HG03558 (cell line): ENCODE results near the gene PHLDB2.
A peak's percentile ranks its signal among the peaks of the same experiment; 100 is the strongest.

Source experiments
- ATAC-seq: cut with Tn5 transposase; IDR thresholded peaks from one replicate; pipeline ENCODE4 v1.9.1; 2021; ENCODE audit warnings: moderate number of reproducible peaks; ENCODE audit not compliant: unreplicated experiment; ENCODE audit errors: extremely low read depth

PHLDB2 gene

DNA sequence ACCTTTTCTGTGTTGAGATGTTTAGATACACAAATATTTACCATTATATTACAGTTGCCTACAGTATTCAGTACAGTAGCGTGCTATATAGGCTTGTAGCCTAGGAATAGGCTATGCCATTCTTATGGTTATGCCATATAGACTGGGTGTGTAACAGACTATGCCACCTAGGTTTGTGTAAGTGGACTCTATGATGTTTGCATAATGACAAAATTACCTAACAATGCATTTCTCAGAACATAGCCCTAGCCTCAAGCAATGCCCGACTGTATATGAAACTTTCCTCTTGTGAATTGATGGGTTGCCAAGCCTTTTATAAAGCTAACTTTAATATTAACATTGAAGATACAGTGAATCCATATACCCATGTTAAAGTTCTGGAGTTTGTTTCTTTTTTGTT lies 10.3 kb upstream of the PHLDB2 start:
- ATAC-seq = no peak

DNA sequence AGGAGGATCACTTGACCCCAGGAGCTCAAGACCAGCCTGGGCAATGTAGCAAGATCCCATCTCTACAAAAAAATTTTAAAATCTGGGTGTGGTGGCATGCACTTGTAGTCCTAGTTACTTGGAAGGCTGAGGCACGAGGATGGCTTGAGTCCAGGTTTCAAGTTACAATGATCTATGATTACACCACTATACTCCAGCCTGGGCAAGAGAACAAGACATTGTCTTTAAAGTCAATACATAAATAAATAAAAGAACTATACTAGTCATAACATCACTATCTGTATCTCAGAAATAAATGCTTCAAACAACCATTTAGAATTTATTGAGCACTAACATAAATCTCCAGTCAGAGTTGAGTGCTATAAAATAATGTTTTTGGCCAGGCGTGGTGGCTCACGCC lies 8.5 kb upstream of the PHLDB2 start:
- no peak for ATAC-seq

DNA sequence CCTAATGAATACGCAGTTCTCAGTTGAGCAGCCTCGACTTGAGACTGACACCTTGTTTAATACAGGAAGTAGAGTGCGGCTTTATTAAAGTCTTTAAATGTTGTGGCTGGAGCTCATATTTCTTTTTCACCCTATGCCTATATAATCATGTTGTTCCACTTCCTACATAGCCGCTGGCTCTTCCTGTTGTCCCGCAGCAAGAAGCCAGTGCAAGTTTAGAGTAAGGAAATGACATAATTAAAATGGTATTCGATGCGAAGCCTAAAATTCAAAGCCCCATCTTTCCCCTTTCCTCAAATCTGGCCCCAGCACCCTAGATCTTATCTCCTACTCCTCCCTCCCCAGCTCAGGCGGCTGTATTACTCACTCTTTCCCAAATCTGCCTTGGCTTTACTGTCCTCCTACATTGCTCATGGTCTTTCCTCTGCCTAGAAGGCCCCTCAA lies 7.5 kb upstream of the PHLDB2 start:
- no peak for ATAC-seq

DNA sequence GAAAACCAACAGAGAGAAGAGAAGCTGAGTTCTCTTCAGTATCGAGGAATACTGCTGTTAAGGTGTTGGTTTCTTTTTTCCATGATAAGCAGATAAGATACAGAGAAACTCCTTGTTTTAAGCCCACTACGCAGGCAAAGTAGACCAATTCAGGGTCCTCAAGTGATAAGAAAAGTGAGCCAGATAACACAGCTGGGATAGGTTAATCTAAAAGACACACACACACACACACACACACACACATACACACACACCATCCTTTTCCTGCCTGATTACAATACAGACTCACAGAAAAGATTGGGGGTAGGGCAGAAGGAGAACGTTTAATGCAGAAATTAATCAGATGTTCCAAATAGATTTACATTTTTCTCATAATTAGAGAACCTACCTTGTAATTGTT lies 6.5 kb upstream of the PHLDB2 start:
- no peak for ATAC-seq

DNA sequence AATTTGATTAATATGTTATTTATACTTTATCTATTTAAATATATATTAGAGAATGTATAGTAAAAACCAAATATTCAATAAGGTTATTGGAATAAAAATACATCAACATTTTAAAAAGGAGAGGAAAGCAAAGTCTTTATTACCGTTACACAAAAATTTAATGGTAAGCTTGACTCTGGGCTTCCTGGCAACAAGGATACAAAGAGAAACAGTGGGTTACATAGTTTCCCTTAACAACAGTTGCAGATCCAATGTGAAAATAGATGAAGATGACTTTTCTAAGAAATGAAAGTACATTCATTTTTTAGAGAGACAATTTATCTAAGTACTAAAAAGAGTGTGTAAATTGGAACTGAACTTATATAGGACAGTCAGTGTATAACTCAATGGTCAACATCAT lies 6.0 kb upstream of the PHLDB2 start:
- no peak for ATAC-seq

DNA sequence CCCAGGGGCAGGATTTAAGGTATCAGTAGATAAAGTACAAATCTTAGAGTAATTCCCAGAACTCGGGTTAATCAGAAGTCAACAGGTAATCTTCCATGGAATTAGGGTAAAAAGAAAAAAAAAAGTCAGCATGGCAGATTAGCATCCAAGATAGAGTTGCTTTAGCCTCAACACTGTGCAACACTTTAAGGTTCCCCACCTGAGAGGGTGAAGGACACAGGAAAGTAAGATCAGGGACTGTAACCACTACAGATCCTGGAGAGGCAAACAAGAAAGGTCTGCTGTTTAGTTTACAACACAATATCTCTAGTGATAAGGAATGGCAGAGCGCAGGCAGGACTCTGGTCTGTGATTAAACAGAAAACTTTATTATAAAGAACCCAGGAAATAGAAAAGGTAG lies 4.1 kb upstream of the PHLDB2 start:
- ATAC-seq = no peak

DNA sequence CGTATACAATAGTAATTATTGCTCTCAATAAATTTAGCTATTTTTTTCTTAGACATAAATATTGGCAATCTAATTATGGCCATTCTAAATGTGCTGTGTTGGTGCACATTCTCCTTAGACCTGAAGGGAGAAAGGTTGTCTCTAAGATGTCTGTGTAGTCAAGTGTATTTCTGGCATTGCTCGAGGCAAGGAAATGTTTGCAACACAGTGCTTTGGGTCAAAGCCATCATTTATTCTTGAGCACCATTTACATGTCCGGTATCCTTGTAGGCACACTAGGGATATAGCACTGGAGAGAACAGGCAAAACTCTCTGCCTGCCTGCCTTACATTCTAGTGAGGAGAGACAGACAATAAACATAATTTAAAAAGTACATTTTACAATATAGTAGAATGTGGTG lies 2.6 kb upstream of the PHLDB2 start:
- no peak for ATAC-seq

DNA sequence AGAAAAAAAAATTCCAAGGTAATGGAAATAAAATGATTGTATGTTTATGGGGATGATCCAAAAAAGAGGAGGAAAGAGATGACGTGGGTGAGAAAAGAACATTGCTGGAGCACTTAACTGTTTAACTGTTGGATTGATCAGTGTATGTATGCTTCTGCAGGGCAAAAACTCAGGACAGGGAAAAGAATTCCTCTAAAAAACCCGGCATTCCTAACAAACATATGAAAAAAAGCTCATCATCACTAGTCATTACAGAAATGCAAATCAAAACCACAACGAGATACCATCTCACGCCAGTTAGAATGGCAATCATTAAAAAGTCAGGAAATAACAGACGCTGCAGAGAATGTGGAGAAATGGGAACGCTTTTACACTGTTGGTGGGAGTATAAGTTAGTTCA lies 1.6 kb upstream of the PHLDB2 start:
- no peak for ATAC-seq

DNA sequence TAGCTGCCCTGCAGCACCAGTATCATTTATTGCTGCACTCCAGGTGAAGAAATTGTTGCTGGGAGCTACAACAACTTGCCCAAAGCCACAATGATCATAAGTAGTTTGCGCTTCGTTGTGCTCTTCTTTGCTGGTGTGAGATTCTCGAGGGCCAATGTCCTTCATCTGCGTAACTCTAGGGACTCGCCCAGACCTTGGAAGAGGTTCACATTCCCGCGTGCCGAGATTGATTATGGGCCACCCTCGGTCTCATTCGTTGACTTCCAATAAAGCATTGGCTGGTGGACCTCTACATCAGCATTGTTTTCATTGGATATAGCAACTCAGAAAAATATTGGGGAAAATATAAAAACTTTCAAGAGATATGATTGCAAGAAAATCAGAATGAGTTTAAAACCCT lies 423 bp upstream of the PHLDB2 start:
- no peak for ATAC-seq

DNA sequence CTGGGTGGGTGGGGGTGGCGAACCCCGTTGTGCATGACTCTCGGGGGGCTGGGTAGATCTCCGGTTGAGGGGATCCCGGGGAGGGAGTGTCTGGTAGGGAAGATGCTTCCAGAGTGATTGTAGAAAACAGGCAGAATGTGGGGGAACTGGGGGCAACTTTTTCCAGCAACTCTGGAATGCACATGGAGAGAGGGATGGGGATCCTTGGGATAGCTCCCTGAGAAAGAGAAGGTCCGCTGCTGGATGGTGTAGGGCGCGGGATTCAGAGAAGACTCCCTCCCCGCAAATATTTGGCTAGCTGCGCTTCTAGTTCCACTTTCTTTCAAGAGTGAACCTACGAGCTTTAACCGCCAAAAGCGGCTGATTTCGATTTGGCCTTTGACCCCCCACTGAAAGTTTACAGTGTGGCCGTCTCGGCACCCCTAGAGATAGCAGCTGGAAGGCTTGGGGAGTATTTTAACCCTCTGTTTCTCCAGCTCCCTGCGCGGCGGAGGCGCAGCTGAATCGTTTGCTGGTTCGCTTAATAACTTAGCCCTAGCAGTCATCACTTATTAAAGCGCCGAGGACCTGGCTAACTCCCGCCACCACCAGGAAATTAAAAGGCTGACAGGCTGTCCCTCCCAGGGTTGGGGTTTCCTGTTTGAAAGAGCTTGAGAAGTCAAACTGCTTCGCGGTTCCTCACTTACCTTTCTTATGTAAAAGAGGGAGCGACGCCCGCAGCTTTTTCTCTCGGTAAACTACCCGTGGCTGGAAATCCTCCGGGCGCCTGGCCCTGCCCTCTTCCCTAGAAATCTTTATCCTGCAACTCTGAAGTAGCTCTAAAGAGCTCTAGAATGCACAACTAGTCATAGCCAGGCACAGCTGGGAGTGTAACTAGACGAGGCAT lies 1.2 kb downstream of the PHLDB2 start:
- peak; percentile 86 for ATAC-seq

DNA sequence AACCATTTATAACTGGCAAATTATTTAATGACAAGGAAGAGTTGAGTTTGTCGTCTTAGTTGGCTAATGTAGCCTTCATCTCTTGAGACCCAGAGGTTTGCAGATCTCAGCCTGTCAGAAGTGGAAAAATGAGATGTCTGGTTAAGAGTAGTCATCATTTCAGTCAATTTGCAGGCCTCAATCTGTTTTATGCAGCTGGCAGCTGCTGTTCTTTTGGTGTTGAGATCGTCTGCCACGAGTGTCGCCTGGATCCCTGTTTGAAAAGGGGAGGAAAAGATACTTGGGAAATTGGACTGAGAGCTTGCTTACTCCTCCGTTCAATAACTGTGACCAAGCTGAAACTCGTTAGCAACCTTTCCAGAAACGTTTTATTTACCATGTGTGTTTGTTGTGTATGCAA lies 2.3 kb downstream of the PHLDB2 start:
- no peak for ATAC-seq

DNA sequence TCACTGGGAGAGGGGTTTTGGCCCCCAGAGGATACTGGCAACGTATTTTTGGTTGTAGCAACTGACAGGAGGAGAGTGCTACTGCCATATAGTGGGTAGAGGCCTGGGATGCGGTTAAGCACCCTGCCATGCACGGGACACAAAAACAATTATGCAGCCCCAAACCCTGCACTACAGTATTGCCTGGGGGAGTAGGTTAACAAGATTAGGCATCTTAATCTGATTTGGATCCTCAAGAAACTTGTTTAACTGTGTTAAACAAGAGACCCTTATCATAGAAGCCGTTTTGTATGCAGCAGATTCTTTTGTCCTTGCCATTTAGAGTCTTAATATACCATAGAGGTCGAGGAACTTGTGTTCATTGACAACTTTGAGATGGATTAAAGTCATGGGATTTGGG lies 3.4 kb downstream of the PHLDB2 start:
- ATAC-seq = no peak

DNA sequence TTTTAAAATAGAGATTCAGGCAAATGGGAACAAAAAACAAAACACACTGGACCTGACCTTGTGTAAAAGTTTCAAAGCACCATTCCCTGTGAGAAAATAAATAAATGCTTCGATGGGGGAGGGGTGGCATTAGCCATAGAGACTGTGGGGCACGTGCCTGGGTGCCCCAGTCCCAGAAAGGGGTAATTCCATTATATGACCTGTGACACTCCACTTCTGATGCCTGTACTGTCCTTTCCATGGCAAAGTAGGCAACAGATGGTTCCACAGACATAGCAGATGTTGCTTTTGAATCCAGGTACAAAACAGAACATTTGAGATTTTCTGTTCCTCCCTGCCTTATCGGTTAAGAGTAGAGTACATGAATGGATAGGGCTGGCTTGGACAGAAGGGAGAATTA lies 3.9 kb downstream of the PHLDB2 start:
- ATAC-seq = no peak

DNA sequence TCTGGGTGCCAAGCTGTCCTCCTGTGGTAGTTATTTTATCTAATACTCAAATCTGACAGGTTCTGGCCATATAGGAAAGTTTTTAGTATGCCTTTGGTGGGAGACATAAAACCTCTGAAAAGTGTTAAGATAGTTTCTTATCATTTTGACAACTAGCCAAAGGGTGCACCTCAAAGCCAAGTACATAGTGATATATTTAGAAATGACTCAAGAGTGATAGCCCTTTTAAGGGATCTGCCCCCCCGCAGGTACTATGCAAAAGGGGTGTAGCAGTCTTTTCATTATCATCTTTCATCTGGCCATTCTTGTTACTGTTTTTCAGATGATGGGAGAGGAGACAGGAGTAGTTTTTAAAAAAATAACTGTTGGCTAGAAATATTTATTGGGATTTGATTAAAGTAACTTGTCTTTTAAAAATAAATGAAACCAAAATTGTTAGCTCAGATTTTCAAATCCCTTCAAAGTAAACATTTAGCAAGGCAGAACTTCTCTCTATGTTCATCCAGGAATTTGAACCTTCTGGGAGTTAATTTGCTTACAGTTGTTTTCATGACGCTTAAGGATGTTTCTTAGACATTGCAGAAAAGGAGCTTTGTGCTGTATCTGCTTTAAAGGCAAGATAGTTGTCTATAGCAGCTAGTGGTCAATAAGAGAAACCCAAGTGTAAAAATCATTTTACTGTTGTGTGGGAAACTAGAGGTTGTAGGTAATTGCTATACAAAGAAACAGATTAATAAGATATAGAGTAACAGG lies 5.1 kb downstream of the PHLDB2 start:
- no peak for ATAC-seq

DNA sequence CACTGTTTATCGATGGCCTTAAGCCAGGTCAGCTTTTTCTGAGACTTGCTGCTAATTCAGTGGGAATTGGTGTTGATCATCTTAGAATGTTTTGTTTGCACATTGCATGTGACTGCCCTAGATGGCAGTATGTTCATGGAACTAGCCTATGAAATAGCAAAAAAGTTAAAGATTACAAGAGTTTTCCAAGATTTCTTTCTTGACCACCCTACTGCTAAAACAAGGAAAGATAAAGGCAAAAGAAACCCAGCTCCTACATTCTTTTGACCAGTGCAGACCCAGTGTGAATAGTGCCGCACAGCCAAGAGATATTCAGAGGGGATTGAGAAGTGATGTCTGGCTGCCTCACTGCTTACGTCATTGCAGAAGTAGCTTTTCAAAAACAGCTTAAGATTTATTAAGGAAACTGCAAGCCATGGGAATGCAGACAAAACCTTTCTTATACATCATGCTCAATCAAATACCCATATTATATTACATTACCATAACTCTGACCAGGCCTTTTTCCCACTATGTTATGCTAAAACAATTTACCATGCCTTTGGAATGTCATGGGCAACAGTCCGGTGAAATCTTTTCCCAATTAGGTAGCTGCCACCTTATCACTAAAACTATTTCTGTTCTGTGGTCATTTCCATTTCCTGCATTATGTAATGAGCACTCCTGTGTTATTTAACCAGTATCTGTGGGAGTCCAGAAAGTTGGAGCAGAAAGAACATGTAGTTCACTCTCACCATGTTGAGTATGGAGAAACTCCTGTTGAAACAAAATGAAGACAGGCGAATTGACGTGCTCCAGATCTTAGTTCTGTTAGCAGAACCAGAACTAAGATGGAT lies 6.0 kb downstream of the PHLDB2 start:
- no peak for ATAC-seq

DNA sequence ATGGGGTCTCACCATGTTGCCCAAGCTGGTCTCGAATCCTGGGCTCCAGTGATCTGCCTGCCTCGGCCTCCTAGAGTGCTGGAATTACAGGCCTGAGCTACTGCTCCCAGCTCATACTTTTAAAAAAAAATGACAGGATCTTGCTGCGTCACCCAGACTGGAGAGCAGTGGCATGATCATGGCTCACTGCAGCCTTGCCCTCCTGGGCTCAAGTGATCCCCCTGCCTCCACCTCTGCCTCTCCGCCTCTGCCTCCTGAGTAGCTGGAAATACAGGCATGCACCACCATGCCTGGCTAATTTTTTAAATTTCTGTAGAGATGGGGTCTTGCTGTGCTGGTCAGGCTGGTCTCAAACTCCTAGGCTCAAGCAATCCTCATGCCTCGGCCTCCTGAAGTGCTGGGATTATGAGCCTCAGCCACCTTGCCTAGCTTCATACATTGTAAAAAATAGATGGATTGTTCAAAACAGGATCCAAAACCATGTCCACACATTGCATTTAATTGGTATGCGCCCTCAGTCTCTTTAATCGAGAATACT lies 8.9 kb downstream of the PHLDB2 start:
- no peak for ATAC-seq

DNA sequence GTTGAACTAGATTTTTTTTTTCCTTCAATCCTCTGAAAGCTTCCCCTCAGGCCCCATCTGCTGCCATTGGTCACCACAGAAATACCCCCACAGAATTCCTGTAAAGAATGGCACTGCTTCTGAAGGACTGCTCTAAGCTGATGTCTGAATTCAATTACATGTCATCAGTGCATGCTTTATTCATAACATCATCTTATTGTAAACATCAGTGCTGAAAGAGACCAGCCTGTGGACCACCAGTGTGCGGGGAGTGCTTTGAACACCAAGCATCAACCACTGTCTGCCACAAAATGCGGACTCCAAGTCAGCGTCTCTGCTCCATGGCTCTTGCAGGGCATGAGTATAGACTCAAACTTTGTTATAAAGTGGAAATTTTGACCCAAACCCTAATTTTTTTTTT lies 11.6 kb downstream of the PHLDB2 start:
- no peak for ATAC-seq

DNA sequence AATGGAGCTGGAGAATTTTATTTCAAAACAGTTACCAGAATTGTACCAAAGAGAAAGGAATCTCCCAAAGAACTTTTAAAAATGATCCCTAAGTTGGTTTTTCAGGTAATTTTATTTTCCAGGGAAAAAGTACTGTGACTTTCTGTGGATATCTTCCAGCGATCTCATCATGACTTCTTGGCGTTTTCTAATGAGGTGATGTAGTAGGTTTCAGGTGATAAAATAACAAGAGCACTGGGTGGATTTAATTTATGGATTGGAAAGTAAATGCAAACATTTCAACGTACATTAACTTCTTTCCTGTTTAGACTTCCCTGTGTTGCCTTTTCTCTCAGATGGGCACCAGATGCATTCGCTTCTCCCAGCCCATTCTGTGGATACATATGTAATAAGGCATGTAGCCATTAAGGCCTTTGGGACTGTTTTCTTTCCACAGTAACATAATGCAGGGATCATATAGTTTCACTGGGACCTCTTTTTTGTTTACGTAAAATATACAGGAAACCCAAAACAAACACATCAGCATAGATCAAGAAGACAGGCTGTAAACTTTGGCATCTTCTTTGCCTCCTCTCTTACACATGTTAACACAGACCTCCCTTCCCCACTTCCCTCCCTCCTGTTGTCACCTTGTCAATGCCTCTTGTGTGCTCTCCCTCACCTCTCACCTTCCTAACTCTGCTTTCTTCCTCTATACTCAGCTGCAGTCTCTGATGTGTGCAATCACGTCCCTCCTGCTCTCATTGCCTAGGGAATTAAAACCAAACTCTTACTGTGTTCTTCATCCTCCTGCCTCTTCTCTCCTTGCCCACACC lies 13.0 kb downstream of the PHLDB2 start:
- ATAC-seq = no peak

DNA sequence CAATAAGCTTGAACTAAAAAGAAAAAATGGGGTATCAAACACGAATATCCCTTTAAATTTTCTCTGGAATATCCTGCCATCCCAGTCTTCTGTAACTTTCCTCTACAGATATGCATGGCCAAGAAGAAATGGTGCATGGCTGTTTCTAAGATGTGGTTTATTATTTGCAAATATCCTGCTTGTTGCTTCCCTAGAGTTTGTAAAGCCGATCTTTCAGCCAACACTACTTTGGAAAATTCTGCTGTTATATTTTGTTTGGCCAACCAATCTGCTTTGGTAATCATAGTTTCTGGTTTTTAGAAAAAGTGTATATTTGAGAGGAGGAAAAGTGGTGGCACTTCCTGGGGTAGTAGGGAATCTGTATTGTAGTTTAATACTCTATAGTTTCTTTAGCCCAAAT lies 13.9 kb downstream of the PHLDB2 start:
- no peak for ATAC-seq
